SU-DHL-6 (cell line): ENCODE results near the gene TPSB2.

Experiments used
- H2AFZ ChIP-seq: fragments of 200-600 bp; sonication (generic); 2 replicates; pipeline ENCODE4 v1.6.1; 2014; ENCODE audit warnings: low read depth, mild to moderate bottlenecking, moderate library complexity, mixed read lengths, antibody characterized with exemption, low read length; ENCODE audit not compliant: severe bottlenecking
- H3F3A ChIP-seq: fragments of 200-600 bp; shearing (Covaris generic); 2 replicates; pipeline ENCODE4 v1.6.0; 2016; ENCODE audit warnings: antibody characterized with exemption, mild to moderate bottlenecking; ENCODE audit not compliant: insufficient read depth
- H3K27ac ChIP-seq: fragments of 200-600 bp; sonication (generic); 2 replicates; pipeline ENCODE4 v1.5.1; 2016; ENCODE audit warnings: low read depth, mild to moderate bottlenecking, low read length, moderate library complexity, mixed read lengths
- H3K27me3 ChIP-seq: fragments of 200-600 bp; sonication (generic), shearing (Covaris generic); 2 replicates; pipeline ENCODE4 v1.6.0; 2014; ENCODE audit warnings: mild to moderate bottlenecking, low read length
- H3K36me3 ChIP-seq: fragments of 200-600 bp; sonication (generic); 2 replicates; pipeline ENCODE4 v1.6.1; 2014; ENCODE audit warnings: mild to moderate bottlenecking, low read length, mixed read lengths
- H3K4me2 ChIP-seq: fragments of 300-600, 200-600 bp; shearing (Covaris generic), sonication (generic); 2 replicates; pipeline ENCODE4 v1.6.0; 2014; ENCODE audit warnings: low read length, low read depth, mild to moderate bottlenecking; ENCODE audit not compliant: poor library complexity, severe bottlenecking
- H3K4me3 ChIP-seq: fragments of 200-600 bp; sonication (generic); 2 replicates; pipeline ENCODE4 v1.5.1; 2014; ENCODE audit warnings: antibody characterized with exemption, low read length, mild to moderate bottlenecking, mixed read lengths; ENCODE audit not compliant: insufficient read depth, poor library complexity, severe bottlenecking
- H3K79me2 ChIP-seq: fragments of 200-600 bp; sonication (generic); 2 replicates; pipeline ENCODE4 v1.6.1; 2014; ENCODE audit warnings: mild to moderate bottlenecking, low read length, moderate library complexity; ENCODE audit not compliant: insufficient read depth
- H3K9ac ChIP-seq: fragments of 200-600 bp; sonication (generic); 2 replicates; pipeline ENCODE4 v1.7.0; 2014; ENCODE audit warnings: mild to moderate bottlenecking, low read length
- H3K9me2 ChIP-seq: fragments of 200-600 bp; sonication (generic); replicated peaks from 2 replicates; pipeline ENCODE4 v1.6.1; 2014; ENCODE audit warnings: low read length; ENCODE audit not compliant: insufficient read depth
- H3K9me3 ChIP-seq: fragments of 200-600 bp; sonication (generic); 2 replicates; pipeline ENCODE4 v1.6.1; 2014; ENCODE audit warnings: low read length, mixed read lengths; ENCODE audit not compliant: insufficient read depth
- H4K20me1 ChIP-seq: fragments of 200-600 bp; sonication (generic); 2 replicates; pipeline ENCODE4 v1.6.1; 2014; ENCODE audit warnings: low read depth, mild to moderate bottlenecking, antibody characterized with exemption, low read length, moderate library complexity, mixed read lengths
- CTCF ChIP-seq: fragments of 200-600 bp; sonication (generic); IDR thresholded peaks from one replicate; pipeline ENCODE4 v1.5.1; 2017; ENCODE audit warnings: antibody characterized with exemption, mild to moderate bottlenecking, low read length, moderate library complexity; ENCODE audit not compliant: insufficient read depth, poor library complexity, severe bottlenecking
- EZH2phosphoT487 ChIP-seq: fragments of 200-600 bp; sonication (generic), shearing (Covaris generic); conservative IDR thresholded peaks from 2 replicates; pipeline ENCODE4 v1.6.1; 2018; ENCODE audit warnings: mild to moderate bottlenecking, antibody characterized with exemption, low read length, moderate library complexity, mixed read lengths

Gene TPSB2

GRCh38 chr16:1222553-1223354, 7.2 kb downstream of the TPSB2 start:
- Histone ChIP-seq H3K27ac (no peak overlapping the region), H4K20me1 (no peaks in the 10 kb centered on the region), H2AFZ (no peak overlapping the region), H3K27me3 (no peaks in the 10 kb centered on the region), H3K9me2 (no peaks in the 10 kb centered on the region), H3K36me3 (no peaks in the 10 kb centered on the region), H3F3A (no peaks in the 10 kb centered on the region), H3K79me2 (no peaks in the 10 kb centered on the region), H3K9me3 (no peaks in the 10 kb centered on the region), H3K9ac (no peak overlapping the region), H3K4me3 (no peak overlapping the region), H3K4me2 (no peak overlapping the region)
- no peak for TF ChIP-seq CTCF
- TF ChIP-seq EZH2phosphoT487: no peak

GRCh38 chr16:1221628-1222552, 8.1 kb downstream of the TPSB2 start:
- no peak overlapping the region for H3K4me3 ChIP-seq
- no peaks in the 10 kb centered on the region for H4K20me1 ChIP-seq
- H3K79me2 ChIP-seq: no peaks in the 10 kb centered on the region
- no peaks in the 10 kb centered on the region for H3F3A ChIP-seq
- TF ChIP-seq EZH2phosphoT487: no peak
- no peak for TF ChIP-seq CTCF
- no peaks in the 10 kb centered on the region for H3K9me2 ChIP-seq
- H3K36me3 ChIP-seq: no peaks in the 10 kb centered on the region
- H3K9ac ChIP-seq: no peak overlapping the region
- H3K4me2 ChIP-seq: no peak overlapping the region
- no peak overlapping the region for H3K27ac ChIP-seq
- H3K27me3 ChIP-seq: no peaks in the 10 kb centered on the region
- no peak overlapping the region for H2AFZ ChIP-seq
- no peaks in the 10 kb centered on the region for H3K9me3 ChIP-seq

- no peak overlapping the region for H2AFZ ChIP-seq
- no peaks in the 10 kb centered on the region for H3K79me2 ChIP-seq
- no peaks in the 10 kb centered on the region for H3K27me3 ChIP-seq
- H3K9me2 ChIP-seq: no peaks in the 10 kb centered on the region
- no peaks in the 10 kb centered on the region for H4K20me1 ChIP-seq
- H3K9ac ChIP-seq: no peak overlapping the region
- H3K27ac ChIP-seq: no peak overlapping the region
- H3K4me3 ChIP-seq: no peak overlapping the region
- TF ChIP-seq EZH2phosphoT487: no peak
- no peak for TF ChIP-seq CTCF
- no peaks in the 10 kb centered on the region for H3F3A ChIP-seq
- H3K4me2 ChIP-seq: no peak overlapping the region
- no peaks in the 10 kb centered on the region for H3K9me3 ChIP-seq
- H3K36me3 ChIP-seq: no peaks in the 10 kb centered on the region
Measured at GRCh38 chr16:1220841-1221627, 8.9 kb downstream of the TPSB2 start.
